Transverse colon (tissue), 4 donors: Measurements from ENCODE around the gene IFI27. TPM values are rescaled to one million over a fixed set of nuclear protein-coding genes. Genes with fewer than 3 reads are reported as not detected.

ENCODE experiments used
- DNase-seq: peaks from one replicate; pipeline ENCODE4 v3.0.0-alpha.2; 2019
- H3K27ac ChIP-seq, 4 donors: fragments of 200-600 bp; sonication (generic); 2 replicates each; pipeline ENCODE4 v1.5.1; 2016 to 2018; ENCODE audit warnings: inconsistent platforms in 4 of 4
- H3K27me3 ChIP-seq: fragments of 200-600 bp; sonication (generic); 2 replicates; pipeline ENCODE4 v1.5.1; 2017; ENCODE audit warnings: inconsistent platforms
- H3K36me3 ChIP-seq, 4 donors: fragments of 200-600 bp; sonication (generic); 2 replicates each; pipeline ENCODE4 v1.5.1; 2017 to 2019; ENCODE audit warnings: inconsistent platforms in 4 of 4
- H3K4me1 ChIP-seq, 4 donors: fragments of 200-600 bp; sonication (generic); 2 replicates each; pipeline ENCODE4 v1.5.1; 2017 to 2020; ENCODE audit warnings: inconsistent platforms in 4 of 4
- H3K4me3 ChIP-seq, 4 donors: fragments of 200-600 bp; sonication (generic); 1 replicate in 1 of 4; 2 replicates in 3 of 4; pipeline versions ENCODE4 v1.5.1 to v1.6.1; 2017 to 2019; ENCODE audit warnings: inconsistent platforms in 4 of 4
- H3K9me3 ChIP-seq, 2 donors: fragments of 200-600 bp; sonication (generic); 2 replicates each; pipeline ENCODE4 v1.5.1; 2017 to 2019; ENCODE audit warnings: inconsistent platforms in 2 of 2
- EP300 ChIP-seq: sonication (generic); formaldehyde crosslinking; IDR thresholded peaks from one replicate; pipeline ENCODE4 v1.6.1; 2017; ENCODE audit warnings: antibody characterized with exemption, low read depth
- POLR2A ChIP-seq: fragments of 450-650 bp; IDR thresholded peaks from one replicate; pipeline ENCODE4 v1.6.1; 2016; ENCODE audit warnings: antibody characterized with exemption, mild to moderate bottlenecking, moderate library complexity
- POLR2AphosphoS5 ChIP-seq, 3 donors: sonication (generic); formaldehyde crosslinking; IDR thresholded peaks; one replicate each; pipeline ENCODE4 v1.6.1; 2016; ENCODE audit warnings: antibody characterized with exemption in 3 of 3
- WGBS, 2 donors: methylation state at CpG; one replicate each; pipeline ENCODE4 v1.1.5; 2018; ENCODE audit warnings: low coverage in 1 of 2; 5-methylcytosine and 5-hydroxymethylcytosine counted together
- in situ Hi-C, 4 donors: fragments of 200-750 bp; cut with MboI; loops; one replicate each; pipeline versions ENCODE4 v1.15.0 to v1.15.1; 2017; ENCODE audit warnings: low sequenced_read_pairs in 3 of 4, low pct_ligation_motif_present in 1 of 4, low pct_unique_long_range_greater_than_20kb in 1 of 4
- intact Hi-C: fragments of 100-400 bp; cut with DNase I; formaldehyde crosslinking; loops from one replicate; pipeline ENCODE4 v1.15.1; 2023; ENCODE audit warnings: low total_unique reads
- total RNA-seq, 4 donors: library from RNA; depleted of rRNA; stranded (reverse); fragments of >200 nt; gene quantifications; one replicate each; pipeline ENCODE4 v1.1.0, GENCODE V29; 2016
- TF ChIP-seq, protein P1 (sequence below), 5 experiments: fragments of 200-600 bp in 3 of 5; fragments of 450-650 bp in 2 of 5; sonication (generic) in 3 of 5; IDR thresholded peaks; 1 replicate in 2 of 5; 2 replicates in 3 of 5; pipeline ENCODE4 v1.5.1; 2016 to 2017; ENCODE audit warnings: antibody characterized with exemption in 5 of 5, inconsistent platforms in 3 of 5, mild to moderate bottlenecking in 2 of 5, moderate library complexity in 1 of 5

IFI27 gene
- total RNA-seq, 4 donors from 2014 or later, result 124 to 1,625 (median 472) TPM

DNA sequence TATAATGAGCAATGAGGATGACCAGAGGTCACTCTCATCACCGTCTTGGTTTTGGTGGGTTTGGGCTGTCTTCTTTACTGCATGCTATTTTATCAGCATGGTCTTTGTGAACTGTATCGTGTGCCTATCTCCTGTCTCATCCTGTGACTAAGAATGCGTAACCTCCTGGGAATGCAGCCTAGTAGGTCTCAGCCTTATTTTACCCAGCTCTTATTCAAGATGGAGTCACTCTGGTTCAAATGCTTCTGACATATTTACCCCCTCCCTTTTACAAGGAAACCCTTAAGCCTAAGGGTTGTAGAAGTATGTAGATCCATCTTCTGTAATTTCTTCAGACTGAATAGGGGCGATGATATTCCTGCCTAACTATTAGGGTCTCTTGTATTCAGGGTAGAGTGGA, 21.1 kb upstream of the IFI27 start:
- Histone ChIP-seq H3K27ac (no peak overlapping the region), H3K4me1 (no peaks in the 10 kb centered on the region), H3K36me3 (no peaks in the 10 kb centered on the region), H3K4me3 (no peak overlapping the region), H3K9me3 (no peaks in the 10 kb centered on the region), H3K27me3 (no peaks in the 10 kb centered on the region)
- no peak for TF ChIP-seq POLR2AphosphoS5 (IDR thresholded peaks at IDR 0.05)
- TF ChIP-seq POLR2A, result no peak
- TF ChIP-seq, protein P1, sequence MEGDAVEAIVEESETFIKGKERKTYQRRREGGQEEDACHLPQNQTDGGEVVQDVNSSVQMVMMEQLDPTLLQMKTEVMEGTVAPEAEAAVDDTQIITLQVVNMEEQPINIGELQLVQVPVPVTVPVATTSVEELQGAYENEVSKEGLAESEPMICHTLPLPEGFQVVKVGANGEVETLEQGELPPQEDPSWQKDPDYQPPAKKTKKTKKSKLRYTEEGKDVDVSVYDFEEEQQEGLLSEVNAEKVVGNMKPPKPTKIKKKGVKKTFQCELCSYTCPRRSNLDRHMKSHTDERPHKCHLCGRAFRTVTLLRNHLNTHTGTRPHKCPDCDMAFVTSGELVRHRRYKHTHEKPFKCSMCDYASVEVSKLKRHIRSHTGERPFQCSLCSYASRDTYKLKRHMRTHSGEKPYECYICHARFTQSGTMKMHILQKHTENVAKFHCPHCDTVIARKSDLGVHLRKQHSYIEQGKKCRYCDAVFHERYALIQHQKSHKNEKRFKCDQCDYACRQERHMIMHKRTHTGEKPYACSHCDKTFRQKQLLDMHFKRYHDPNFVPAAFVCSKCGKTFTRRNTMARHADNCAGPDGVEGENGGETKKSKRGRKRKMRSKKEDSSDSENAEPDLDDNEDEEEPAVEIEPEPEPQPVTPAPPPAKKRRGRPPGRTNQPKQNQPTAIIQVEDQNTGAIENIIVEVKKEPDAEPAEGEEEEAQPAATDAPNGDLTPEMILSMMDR (IDR thresholded peaks at IDR 0.05), result no peak
- no peak for TF ChIP-seq EP300
- in situ Hi-C loops, result no loop called here
- 92 to 100% methylated on average over 1 to 4 of the region's 4 CpGs for WGBS, 2 donors
- DNase-seq, result no peak
- intact Hi-C loops, result loop anchor here (5.0 kb wide), 1 partner anchor 508 kb away; no protein-coding TSS in a partner anchor

DNA sequence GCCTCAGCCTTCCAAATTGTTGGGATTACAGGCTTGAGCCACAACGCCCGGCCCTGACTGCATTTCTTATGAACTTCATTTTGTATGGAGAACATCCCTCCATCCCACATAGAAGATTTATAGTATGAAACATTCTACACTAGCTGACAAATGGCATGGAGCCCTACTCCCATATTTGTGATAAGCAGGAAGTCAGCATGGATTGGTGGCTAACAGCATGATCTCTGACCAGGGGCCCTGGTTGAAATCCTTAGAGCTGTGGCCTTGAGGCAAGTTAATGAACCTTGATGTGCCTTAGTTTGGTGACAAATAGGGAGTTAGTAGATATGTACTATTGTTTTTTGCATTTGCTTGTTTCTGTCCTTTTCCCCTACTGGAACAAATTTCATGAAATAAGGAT, 17.1 kb upstream of the IFI27 start:
- no peak overlapping the region for H3K4me3 ChIP-seq
- no peak for DNase-seq
- H3K4me1 ChIP-seq, result no peaks in the 10 kb centered on the region
- no peak overlapping the region for H3K27ac ChIP-seq
- H3K27me3 ChIP-seq, result no peaks in the 10 kb centered on the region
- 100% methylated on average over 2 of the region's 2 CpGs; no CpG with 5 or more reads in 1 of the 2 donors for WGBS, 2 donors
- in situ Hi-C loops (no loop called here), intact Hi-C loops (no loop called here)
- no peaks in the 10 kb centered on the region for H3K9me3 ChIP-seq
- H3K36me3 ChIP-seq, result no peaks in the 10 kb centered on the region
- TF ChIP-seq POLR2A, result no peak
- TF ChIP-seq POLR2AphosphoS5 (IDR thresholded peaks at IDR 0.05), result no peak
- TF ChIP-seq, protein P1 (IDR thresholded peaks at IDR 0.05), result no peak

DNA sequence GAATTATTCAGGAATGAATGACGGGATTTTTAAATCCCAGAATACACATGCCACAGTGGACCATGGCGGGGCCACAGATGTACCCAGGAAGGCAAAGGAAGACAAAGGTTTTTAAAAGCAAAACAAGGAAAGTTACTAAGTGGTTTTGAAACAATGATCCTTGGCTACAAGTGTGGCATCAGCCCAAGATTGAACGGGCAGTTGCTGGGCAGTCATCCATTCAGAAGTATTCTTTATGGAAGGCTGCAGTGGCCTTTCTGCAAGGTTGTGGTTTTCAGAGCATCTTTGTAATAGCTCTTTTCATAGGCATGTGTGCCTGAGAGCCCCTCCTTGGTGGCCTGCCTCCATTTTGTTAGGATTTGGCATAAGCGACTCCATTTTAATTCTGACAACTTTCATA, 13.4 kb upstream of the IFI27 start:
- Histone ChIP-seq H3K36me3 (no peaks in the 10 kb centered on the region), H3K4me3 (no peak overlapping the region), H3K9me3 (no peaks in the 10 kb centered on the region), H3K4me1 (peaks cover 0 to 3% (median 0%) of the 10 kb centered on the region in 4 donors), H3K27me3 (no peaks in the 10 kb centered on the region), H3K27ac (no peak overlapping the region)
- WGBS, 2 donors, result 89 to 100% methylated on average over 3 to 4 of the region's 4 CpGs
- no peak for DNase-seq
- intact Hi-C loops, result no loop called here
- TF ChIP-seq POLR2A, result no peak
- TF ChIP-seq, protein P1 (IDR thresholded peaks at IDR 0.05), result no peak
- TF ChIP-seq EP300, result no peak
- in situ Hi-C loops, result no loop called here

DNA sequence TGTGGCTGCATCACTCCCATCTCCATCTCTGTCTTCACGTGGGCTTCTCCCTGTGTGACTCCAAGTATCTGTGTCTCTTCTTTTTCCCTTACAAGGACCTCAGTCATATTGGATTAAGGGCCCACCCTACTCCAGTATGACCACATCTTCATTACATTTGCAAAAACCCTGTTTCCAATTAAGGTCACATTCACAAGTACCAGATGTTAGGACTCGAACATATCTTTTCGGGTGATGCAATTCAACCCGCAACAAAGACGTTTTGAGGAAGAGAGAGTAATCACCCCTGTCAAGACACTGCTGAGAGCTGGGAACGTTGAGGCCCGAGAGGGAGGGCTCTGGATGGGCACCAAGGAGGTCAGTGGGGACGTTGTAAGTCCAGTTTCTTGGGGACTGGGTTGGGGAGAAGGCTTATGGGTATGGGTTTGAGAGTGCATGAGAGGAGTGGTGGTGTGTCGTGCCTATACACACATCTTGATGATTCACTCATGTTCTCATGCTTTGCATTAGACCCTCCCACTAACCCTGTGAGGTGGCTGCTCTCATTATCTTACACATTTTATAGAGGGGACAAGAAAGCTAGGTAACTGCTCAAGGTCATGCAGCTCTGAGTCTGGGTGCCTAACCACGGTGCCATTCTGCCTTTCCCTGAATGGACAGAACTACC, 12.1 kb upstream of the IFI27 start:
- H3K27me3 ChIP-seq, result no peaks in the 10 kb centered on the region
- DNase-seq, result no peak
- H3K9me3 ChIP-seq, result no peaks in the 10 kb centered on the region
- H3K36me3 ChIP-seq, result no peaks in the 10 kb centered on the region
- H3K4me1 ChIP-seq, result peaks cover 0 to 14% (median 4%) of the 10 kb centered on the region in 4 donors
- intact Hi-C loops, result no loop called here
- 78% methylated on average over 10 of the region's 10 CpGs; no CpG with 5 or more reads in 1 of the 2 donors for WGBS, 2 donors
- no peak overlapping the region for H3K4me3 ChIP-seq
- in situ Hi-C loops, result no loop called here
- TF ChIP-seq POLR2AphosphoS5 (IDR thresholded peaks at IDR 0.05), result no peak
- no peak for TF ChIP-seq EP300
- no peak for TF ChIP-seq POLR2A
- TF ChIP-seq, protein P1 (IDR thresholded peaks at IDR 0.05), result no peak
- no peak overlapping the region for H3K27ac ChIP-seq
